Nephron progenitor cell (in vitro differentiated cells): ENCODE data around the gene ATAD5.
"Not testable (repeated sequence)": the region's sequence is repeated elsewhere in the genome, so short reads cannot be mapped to it uniquely, and the experiment has no call there.

Experiments used
- DNase-seq: peaks from one replicate; pipeline ENCODE4 v3.0.0; 2021
- H3K27ac Mint-ChIP-seq: 2 replicates; pipeline ENCODE4 v1.8.0; 2021; ENCODE audit warnings: mild to moderate bottlenecking, moderate library complexity, mixed read lengths
- H3K27me3 Mint-ChIP-seq: 2 replicates; pipeline ENCODE4 v1.8.0; 2021; ENCODE audit warnings: mild to moderate bottlenecking, low read depth, mixed read lengths; ENCODE audit not compliant: poor library complexity
- H3K36me3 Mint-ChIP-seq: 2 replicates; pipeline ENCODE4 v1.8.0; 2021; ENCODE audit warnings: low read depth, mixed read lengths
- H3K4me1 Mint-ChIP-seq: 2 replicates; pipeline ENCODE4 v1.8.0; 2021; ENCODE audit warnings: mixed read lengths
- H3K4me3 Mint-ChIP-seq: 2 replicates; pipeline ENCODE4 v1.8.0; 2021; ENCODE audit warnings: mild to moderate bottlenecking, moderate library complexity, mixed read lengths
- H3K9me3 Mint-ChIP-seq: 2 replicates; pipeline ENCODE4 v1.8.0; 2021; ENCODE audit warnings: mild to moderate bottlenecking, moderate library complexity, mixed read lengths
- TF ChIP-seq, protein P1 (sequence below): fragments of 200-600 bp; sonication (generic); IDR thresholded peaks from 2 replicates; pipeline ENCODE4 v1.5.0; 2021; ENCODE audit warnings: antibody characterized with exemption

Gene ATAD5

GRCh38 chr17:30922235-30923030 lies 90.7 kb downstream of the ATAD5 start:
- Mint-ChIP-seq H3K9me3 (peaks cover 4% of the 10 kb centered on the region), H3K36me3 (peaks cover 5% of the 10 kb centered on the region), H3K27me3 (peaks cover 98% of the 10 kb centered on the region), H3K27ac (no peak overlapping the region), H3K4me3 (peak overlapping the region; percentile 81), H3K4me1 (peaks cover 5% of the 10 kb centered on the region)
- peak; percentile 35 for DNase-seq
- TF ChIP-seq, protein P1, sequence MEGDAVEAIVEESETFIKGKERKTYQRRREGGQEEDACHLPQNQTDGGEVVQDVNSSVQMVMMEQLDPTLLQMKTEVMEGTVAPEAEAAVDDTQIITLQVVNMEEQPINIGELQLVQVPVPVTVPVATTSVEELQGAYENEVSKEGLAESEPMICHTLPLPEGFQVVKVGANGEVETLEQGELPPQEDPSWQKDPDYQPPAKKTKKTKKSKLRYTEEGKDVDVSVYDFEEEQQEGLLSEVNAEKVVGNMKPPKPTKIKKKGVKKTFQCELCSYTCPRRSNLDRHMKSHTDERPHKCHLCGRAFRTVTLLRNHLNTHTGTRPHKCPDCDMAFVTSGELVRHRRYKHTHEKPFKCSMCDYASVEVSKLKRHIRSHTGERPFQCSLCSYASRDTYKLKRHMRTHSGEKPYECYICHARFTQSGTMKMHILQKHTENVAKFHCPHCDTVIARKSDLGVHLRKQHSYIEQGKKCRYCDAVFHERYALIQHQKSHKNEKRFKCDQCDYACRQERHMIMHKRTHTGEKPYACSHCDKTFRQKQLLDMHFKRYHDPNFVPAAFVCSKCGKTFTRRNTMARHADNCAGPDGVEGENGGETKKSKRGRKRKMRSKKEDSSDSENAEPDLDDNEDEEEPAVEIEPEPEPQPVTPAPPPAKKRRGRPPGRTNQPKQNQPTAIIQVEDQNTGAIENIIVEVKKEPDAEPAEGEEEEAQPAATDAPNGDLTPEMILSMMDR, result no peak

- Mint-ChIP-seq H3K9me3 (peaks cover 4% of the 10 kb centered on the region), H3K27ac (no peak overlapping the region), H3K27me3 (peaks cover 82% of the 10 kb centered on the region), H3K4me3 (no peak overlapping the region), H3K36me3 (peaks cover 5% of the 10 kb centered on the region), H3K4me1 (peaks cover 5% of the 10 kb centered on the region)
- TF ChIP-seq, protein P1, result no peak
- DNase-seq, result no peak
These were observed 92.6 kb downstream of the ATAD5 start for GRCh38 chr17:30924341-30924740.

GRCh38 chr17:30926516-30926915 lies 94.8 kb downstream of the ATAD5 start:
- no peak overlapping the region for H3K4me3 Mint-ChIP-seq
- no peak for DNase-seq
- no peak overlapping the region for H3K27ac Mint-ChIP-seq
- H3K9me3 Mint-ChIP-seq, result no peaks in the 10 kb centered on the region
- no peaks in the 10 kb centered on the region for H3K36me3 Mint-ChIP-seq
- TF ChIP-seq, protein P1, result no peak
- H3K27me3 Mint-ChIP-seq, result peaks cover 74% of the 10 kb centered on the region
- peaks cover 5% of the 10 kb centered on the region for H3K4me1 Mint-ChIP-seq

DNA sequence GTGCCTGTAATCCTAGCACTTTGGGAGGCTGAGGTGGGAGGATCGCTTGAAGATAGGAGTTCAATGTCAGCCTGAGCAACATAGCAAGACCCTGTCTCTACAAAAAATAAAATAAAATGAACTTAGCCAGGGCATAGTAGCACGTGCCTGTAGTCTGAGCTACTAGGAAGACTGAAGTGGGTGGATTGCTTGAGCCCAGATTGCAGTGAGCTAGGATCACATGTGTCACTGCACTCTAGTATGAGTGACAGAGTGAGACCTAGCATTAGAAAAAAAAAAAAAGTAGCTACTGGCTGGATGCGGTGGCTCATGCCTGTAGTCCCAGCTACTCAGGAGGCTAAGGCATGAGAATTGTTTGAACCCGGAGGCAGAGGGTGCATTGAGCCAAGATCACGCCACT lies 96.0 kb downstream of the ATAD5 start:
- no peak overlapping the region for H3K27ac Mint-ChIP-seq
- peaks cover 71% of the 10 kb centered on the region for H3K27me3 Mint-ChIP-seq
- no peaks in the 10 kb centered on the region for H3K36me3 Mint-ChIP-seq
- no peak for DNase-seq
- peaks cover 3% of the 10 kb centered on the region for H3K4me1 Mint-ChIP-seq
- H3K9me3 Mint-ChIP-seq, result no peaks in the 10 kb centered on the region
- H3K4me3 Mint-ChIP-seq, result no peak overlapping the region
- TF ChIP-seq, protein P1, result no peak

- peaks cover 65% of the 10 kb centered on the region for H3K27me3 Mint-ChIP-seq
- no peak overlapping the region for H3K27ac Mint-ChIP-seq
- TF ChIP-seq, protein P1, result no peak
- H3K36me3 Mint-ChIP-seq, result no peaks in the 10 kb centered on the region
- H3K9me3 Mint-ChIP-seq, result no peaks in the 10 kb centered on the region
- H3K4me3 Mint-ChIP-seq, result no peak overlapping the region
- DNase-seq, result no peak
- no peaks in the 10 kb centered on the region for H3K4me1 Mint-ChIP-seq
These were observed 96.8 kb downstream of the ATAD5 start for GRCh38 chr17:30928584-30928983.

DNA sequence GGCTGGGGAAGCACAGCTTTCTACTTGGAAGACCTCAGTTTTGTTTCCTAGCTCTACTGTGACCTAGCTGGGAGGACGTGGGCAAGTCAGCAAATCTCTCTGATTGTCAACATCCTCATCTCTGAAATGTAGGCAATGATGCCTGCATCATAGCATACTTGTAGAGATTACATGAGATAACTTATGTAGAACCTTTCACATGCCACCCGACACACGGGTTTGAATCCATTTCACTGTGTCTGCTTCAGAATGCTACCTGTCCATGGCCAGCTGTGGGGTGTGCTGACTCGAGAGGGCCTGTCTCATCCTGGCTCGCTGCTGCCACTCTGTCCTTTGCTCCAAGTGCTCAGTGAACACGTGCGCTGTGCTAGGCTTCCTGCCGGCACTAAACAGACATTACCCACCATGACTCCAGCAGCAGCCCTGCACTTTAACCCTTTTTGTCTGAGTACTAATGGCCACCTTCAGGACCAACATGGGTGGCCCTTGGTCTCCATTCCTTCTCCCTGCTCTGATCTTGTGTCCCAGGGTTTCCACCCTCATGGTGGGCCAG lies 97.4 kb downstream of the ATAD5 start:
- H3K36me3 Mint-ChIP-seq, result no peaks in the 10 kb centered on the region
- TF ChIP-seq, protein P1, result no peak
- DNase-seq, result no peak

GRCh38 chr17:30929861-30930260 lies 98.1 kb downstream of the ATAD5 start:
- H3K36me3 Mint-ChIP-seq, DNase-seq, H3K27ac Mint-ChIP-seq, H3K4me3 Mint-ChIP-seq, H3K9me3 Mint-ChIP-seq, H3K4me1 Mint-ChIP-seq: not testable (repeated sequence)
- H3K27me3 Mint-ChIP-seq, result peaks cover 61% of the 10 kb centered on the region

More for the DNA sequence above, 97.4 kb downstream of the ATAD5 start:
- H3K27me3 Mint-ChIP-seq, result peaks cover 65% of the 10 kb centered on the region
- H3K27ac Mint-ChIP-seq, result no peak overlapping the region
- H3K4me3 Mint-ChIP-seq, result no peak overlapping the region
- H3K9me3 Mint-ChIP-seq, result no peaks in the 10 kb centered on the region
- no peaks in the 10 kb centered on the region for H3K4me1 Mint-ChIP-seq
